IPS DF 4.7 (cell line): ENCODE results near the gene SALL3.

Experiments used
- DNase-seq: peaks from one replicate; pipeline ENCODE4 v3.0.0-alpha.2; 2013; ENCODE audit warnings: low spot score; ENCODE audit errors: extremely low read depth

The SALL3 gene

DNA sequence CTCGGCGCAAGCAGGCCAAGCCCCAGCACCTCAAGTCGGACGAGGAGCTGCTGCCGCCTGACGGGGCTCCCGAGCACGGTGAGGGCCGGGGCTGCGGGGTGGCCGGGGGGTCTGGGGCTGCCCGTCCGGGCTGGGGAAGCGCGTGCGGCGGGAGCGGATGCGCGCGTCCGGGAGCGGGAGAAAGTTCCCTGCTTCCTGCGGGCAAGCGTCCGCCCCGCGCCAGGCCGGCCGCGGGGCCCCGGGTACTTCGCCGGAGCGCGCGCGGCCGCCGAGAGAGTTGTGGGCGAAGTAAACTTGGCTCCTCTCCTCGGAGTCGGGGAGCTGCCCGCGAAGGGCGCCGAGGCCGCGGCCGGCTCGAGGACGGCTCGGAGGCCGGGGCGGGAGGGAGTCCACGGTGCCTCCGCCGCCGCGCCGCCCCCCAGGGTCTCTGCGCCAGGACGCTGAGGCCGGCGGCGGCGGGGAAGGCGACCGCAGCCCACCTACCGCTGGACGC lies 707 bp downstream of the SALL3 start:
- no peak for DNase-seq

DNA sequence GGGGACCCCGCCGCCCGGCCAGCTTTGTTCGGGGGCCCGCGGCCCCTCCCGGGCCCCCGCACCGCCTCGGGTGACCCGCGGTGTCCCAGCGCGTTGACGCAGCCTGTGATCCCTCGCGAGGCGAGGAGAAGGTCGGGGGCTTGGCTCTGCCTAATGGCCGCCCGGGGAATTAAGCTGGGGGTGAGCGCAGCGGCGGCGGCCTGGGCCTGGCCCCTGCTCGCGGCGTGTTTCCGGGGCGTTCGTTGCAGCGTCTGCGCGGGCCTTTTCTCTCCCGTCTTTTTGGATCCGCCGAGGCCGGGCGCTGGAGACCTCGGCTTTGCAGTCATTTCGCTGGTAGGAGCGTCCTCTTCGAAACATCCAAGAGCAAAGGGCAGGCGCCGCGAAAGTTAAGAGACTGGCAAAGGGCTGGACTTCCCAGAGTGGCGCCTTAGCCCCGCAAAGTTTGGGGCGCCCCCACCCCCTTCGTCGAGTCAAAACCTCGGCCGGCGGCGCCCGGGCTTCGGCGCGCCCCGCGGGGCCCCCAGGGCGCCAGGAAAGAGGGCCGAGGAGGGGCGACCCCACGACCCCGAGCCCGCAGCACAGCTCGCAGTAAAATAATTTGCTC lies 1.3 kb downstream of the SALL3 start:
- no peak for DNase-seq

DNA sequence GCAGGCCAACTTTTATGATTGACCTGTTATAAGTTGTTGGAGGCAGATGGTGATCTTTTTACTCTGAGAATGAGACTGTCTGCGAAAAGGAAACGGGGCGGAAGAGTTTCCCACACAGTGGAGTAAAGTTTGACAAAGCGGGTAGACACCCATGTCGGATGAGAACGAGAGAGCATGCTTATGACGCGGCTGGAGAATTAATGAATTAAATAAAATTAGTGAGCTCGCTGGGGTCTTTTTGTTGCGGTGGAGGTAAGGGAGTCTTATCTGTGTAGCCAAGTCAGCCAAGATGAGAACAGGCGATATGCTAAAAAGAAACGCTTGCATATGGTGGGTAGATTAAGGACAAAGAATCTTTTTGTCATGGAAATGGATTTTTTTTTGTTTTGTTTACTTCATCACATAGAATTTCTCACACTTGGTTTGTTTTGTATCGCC lies 1.8 kb downstream of the SALL3 start:
- no peak for DNase-seq

DNA sequence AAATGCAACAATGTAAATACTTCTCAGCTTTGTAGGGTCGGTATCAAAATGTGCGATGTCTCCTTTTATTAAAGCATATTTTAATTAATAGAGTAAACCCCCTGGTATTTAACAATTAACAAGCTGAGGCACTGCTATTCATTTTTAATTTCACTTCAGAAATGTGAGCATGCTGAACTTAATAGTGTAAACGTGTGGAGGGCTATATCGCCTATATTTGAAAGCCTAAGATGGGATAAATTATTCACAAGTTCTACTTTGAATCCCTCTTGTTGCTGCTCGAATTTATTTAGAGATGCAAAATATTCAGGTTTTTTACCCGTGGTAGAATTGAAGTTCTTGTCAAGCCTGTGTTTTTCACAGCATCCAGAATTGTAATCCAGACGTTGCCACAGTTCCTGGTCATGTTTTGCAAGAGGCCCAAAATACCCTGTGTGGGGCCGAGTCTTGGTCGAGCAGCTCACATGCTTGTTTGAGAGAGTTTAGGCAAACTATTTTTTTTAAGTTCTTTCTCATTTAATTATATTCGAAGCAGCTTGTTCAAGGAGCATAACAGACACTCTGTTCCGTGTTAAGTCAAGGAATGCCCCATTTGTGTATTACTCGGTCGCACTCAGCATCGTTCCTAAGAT lies 2.5 kb downstream of the SALL3 start:
- no peak for DNase-seq

DNA sequence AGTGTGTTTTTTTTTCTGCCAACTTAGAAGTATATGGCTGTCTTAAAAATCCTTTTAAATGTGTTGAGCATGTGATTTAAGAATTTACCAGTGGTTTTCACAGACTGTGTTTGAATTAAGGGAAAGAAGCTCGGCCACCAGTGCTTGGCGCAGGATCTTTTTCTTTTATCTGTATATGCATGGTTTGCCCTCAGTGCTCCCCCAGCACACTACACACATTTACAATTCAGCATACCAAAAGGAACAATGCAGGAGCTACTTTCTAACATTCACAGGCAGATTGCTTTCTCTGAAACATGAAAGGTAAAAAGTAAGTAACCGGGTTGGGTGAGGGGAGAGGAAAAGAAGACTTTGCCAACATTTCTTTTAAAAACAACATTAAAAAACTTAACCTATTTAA lies 3.9 kb downstream of the SALL3 start:
- no peak for DNase-seq

DNA sequence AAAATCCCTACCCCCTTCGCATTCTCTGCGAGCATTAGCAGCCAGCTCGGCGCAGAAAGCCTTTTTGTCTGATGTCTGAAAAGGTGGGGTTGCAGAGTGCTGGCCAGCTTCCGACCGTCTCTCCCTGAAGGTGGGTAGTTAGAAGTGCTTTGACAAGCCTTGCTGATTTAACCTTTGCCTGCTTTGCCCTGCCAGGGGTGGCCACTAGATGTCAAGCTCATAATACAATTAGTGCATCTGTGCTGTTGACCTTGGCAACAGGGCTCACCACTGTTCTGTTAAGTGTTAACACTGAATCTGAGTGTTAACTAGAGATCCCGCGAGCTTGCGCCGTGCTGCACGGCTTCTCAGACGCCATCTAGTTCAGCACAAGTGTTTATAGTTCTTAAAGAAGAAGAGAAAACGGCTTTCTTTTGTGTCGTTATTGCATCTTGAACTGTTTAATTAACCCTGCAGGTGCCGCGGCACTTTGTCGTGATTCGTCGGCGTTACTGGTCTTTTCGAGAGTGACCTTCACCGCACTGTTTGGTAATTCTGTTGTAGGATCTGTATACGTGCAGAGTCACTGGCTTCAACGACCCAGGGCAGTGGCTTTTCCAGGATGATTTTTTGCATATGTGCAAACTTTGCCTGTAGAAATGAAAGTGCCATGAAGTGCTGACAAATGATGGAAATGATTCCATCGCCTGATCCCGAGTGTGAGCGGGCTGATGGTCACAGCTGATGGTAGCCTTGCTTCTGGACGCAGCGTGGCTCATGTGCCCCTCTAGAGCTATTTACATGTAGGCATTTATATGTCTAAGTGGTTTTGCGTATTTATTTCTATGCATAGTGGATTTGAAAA lies 5.5 kb downstream of the SALL3 start:
- no peak for DNase-seq

DNA sequence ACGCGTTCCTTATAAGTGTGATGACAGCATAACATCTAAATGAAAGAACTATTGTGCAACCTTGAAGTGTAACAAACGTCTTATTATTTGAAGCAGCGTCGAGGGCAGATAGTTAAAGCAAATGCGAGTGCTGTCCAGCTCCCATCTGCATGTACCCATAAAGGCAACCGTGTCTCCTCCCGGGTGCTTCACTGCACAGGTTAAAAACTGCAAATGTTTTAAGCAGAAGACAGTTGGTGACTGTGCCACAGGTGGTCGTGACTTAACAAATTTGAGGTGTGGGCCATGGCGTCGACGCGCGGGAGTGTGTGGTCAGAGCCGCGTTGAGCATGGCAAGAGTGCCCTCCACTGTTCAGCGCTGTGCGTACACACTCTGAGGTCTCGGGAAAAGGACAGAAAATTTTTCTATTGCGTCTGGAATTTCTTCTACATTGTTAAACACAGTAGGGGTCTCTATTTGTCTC lies 6.4 kb downstream of the SALL3 start:
- no peak for DNase-seq

DNA sequence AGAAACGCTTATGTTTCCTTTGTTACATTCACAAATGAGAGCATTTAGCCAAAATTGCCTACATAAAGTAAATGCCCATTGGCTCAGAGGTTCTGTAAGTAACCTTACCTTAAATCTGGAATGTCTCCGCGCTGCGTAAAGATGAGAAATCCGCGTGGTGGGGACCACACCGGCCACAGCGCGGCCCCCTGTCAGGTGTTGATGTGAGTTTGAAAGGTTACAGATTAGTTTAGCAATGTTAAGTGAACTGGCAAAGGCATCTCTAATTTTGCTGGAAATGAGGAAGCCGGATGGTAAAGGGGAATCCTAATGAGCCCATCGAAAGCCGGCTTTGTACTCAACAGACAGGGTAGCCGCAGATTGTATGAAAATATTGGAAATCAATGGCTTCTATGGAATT lies 11.8 kb downstream of the SALL3 start:
- DNase-seq = no peak

DNA sequence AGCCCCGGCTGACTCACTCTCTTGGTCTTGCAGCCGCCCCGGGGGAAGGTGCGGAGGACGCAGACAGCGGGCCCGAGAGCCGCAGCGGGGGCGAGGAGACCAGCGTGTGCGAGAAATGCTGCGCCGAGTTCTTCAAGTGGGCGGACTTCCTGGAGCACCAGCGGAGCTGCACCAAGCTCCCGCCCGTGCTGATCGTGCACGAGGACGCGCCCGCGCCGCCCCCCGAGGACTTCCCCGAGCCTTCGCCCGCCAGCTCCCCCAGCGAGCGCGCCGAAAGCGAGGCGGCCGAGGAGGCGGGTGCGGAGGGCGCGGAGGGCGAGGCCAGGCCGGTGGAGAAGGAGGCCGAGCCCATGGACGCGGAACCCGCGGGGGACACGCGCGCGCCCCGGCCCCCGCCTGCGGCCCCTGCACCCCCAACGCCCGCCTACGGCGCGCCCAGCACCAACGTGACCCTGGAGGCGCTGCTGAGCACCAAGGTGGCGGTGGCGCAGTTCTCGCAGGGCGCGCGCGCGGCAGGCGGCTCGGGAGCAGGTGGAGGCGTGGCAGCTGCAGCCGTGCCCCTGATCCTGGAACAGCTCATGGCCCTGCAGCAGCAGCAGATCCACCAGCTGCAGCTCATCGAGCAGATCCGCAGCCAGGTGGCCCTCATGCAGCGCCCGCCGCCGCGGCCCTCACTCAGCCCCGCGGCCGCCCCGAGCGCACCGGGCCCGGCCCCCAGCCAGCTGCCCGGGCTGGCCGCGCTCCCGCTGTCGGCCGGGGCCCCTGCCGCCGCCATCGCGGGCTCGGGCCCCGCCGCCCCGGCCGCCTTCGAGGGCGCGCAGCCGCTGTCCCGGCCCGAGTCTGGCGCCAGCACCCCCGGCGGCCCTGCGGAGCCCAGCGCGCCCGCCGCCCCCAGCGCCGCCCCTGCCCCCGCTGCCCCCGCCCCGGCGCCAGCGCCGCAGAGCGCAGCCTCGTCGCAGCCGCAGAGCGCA lies 12.7 kb downstream of the SALL3 start:
- DNase-seq = no peak

DNA sequence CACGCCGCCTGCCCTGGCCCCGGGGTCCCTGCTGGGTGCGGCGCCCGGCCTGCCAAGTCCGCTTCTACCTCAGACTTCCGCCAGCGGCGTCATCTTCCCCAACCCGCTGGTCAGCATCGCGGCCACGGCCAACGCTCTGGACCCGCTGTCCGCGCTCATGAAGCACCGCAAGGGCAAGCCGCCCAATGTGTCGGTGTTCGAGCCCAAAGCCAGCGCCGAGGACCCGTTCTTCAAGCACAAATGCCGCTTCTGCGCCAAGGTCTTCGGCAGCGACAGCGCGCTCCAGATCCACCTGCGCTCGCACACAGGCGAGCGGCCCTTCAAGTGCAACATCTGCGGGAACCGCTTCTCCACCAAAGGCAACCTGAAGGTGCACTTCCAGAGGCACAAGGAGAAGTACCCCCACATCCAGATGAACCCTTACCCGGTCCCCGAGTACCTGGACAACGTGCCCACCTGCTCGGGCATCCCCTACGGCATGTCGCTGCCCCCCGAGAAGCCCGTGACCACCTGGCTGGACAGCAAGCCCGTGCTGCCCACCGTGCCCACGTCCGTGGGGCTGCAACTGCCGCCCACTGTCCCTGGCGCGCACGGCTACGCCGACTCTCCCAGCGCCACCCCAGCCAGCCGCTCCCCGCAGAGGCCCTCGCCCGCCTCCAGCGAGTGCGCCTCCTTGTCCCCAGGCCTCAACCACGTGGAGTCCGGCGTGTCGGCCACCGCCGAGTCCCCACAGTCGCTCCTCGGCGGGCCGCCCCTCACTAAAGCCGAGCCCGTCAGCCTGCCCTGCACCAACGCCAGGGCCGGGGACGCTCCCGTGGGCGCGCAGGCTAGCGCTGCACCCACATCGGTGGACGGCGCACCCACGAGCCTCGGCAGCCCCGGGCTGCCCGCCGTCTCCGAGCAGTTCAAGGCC lies 13.7 kb downstream of the SALL3 start:
- no peak for DNase-seq

DNA sequence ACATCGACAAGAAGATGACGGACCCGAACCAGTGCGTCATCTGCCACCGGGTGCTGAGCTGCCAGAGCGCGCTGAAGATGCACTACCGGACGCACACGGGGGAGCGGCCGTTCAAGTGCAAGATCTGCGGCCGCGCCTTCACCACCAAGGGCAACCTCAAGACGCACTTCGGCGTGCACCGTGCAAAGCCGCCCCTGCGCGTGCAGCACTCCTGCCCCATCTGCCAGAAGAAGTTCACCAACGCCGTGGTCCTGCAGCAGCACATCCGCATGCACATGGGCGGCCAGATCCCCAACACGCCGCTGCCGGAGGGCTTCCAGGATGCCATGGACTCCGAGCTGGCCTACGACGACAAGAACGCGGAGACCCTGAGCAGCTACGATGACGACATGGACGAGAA lies 14.4 kb downstream of the SALL3 start:
- DNase-seq = no peak

DNA sequence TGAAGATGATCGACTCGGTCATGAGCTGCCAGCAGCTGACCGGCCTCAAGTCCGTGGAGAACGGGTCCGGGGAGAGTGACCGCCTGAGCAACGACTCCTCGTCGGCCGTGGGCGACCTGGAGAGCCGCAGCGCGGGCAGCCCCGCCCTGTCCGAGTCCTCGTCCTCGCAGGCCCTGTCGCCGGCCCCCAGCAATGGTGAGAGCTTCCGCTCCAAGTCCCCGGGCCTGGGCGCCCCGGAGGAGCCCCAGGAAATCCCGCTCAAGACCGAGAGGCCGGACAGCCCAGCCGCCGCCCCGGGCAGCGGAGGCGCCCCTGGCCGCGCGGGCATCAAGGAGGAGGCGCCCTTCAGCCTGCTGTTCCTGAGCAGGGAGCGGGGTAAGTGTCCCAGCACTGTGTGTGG lies 14.9 kb downstream of the SALL3 start:
- DNase-seq = no peak

DNA sequence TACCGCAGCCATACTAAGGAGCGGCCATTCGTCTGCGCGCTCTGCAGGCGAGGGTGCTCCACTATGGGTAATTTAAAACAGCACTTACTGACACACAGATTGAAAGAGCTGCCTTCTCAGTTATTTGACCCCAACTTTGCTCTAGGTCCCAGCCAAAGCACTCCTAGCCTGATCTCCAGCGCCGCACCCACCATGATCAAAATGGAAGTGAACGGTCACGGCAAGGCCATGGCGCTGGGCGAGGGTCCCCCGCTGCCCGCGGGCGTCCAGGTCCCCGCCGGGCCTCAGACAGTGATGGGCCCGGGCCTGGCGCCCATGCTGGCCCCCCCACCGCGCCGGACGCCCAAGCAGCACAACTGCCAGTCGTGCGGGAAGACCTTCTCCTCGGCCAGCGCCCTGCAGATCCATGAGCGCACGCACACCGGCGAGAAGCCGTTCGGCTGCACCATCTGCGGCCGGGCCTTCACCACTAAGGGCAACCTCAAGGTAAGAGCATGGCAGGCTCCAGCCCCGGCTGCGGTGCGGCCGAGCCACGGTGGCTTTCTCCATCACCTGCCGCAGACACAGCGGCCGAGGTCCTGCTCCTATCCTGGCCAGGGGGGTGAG lies 15.5 kb downstream of the SALL3 start:
- DNase-seq = no peak

DNA sequence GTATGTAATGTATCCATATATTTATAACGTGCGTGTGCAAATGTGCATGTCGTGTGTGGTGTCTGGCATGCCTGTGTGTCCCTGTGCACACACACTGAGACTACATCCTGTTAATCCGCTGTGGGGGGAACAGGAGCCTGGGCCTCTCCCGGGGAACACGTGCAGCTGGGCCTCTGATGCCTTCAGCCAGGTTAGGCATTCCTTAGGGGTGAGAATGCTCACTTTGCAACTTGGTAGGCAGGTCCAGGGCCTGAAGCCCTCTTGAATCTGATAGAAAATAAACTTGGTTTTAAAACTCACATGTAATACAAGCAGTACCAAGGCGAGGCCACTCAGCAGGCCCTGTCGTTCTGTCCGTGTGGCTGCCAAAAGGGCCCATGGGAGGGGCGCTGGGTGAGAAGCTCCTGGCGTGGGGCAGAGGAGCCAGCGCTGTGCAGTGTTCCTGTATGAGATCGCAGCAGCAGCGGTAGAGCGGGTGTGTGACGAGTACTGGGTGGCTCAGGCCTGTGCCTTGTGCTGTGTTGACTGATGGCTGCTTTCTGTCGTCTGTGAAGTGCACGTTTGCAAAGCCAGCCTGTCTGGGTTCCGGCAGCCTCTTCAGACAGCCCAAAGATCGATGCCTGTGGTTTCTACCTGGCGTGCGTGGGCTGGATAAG lies 16.2 kb downstream of the SALL3 start:
- no peak for DNase-seq

DNA sequence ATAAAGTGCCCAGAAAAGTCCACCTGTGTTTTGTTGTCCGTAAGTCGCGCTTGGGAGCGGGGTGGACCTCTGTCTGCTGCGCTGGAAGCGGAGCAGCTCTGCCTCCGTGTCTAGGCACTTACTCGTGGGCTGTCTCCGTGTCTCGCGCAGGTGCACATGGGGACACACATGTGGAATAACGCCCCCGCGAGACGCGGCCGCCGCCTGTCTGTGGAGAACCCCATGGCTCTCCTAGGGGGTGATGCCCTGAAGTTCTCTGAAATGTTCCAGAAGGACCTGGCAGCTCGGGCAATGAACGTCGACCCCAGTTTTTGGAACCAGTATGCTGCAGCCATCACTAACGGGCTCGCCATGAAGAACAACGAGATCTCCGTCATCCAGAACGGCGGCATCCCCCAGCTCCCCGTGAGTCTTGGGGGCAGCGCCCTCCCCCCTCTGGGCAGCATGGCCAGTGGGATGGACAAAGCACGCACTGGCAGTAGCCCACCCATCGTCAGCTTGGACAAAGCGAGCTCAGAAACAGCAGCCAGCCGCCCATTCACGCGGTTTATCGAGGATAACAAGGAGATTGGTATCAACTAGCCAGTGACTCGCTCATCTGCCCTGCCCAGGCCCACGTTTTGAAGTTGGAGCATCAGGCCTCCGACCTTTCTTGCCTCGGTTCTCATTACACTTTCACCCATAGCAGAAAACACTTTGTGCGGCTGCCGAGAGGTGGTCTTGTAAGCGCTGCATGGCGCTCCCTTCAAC lies 17.3 kb downstream of the SALL3 start:
- no peak for DNase-seq

DNA sequence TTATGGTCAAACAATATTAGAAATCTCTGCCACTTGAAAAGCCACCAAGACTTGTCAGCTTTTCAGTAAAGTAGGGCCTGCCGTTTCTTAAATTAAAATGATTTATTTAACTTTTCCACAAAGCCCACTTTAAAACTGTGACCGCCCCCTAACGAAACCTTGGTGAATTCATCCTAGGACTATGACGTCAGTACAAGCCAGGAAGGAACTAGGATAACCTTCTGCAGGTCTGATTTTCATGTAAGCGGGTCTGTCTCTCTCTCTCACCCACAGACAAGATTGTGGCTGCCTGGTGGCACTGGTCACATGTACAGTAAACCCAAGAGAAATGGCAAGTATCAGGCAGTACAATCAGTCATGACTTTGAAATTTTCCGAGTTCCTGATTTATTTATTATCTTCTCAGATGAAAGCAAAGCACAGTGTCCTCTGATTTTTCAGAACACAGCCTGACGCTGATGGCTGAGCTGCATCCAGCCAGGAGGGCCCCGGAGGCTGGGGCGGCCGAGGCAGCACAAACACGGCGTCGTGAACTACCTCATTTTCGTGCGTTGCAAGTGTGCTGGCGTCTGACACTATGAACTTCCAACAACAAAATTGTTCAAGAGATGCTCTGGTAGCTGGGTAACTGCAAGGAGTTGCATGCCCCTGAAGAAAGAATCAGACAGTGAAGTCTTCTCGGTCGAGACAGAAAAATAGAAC lies 18.9 kb downstream of the SALL3 start:
- DNase-seq = no peak

DNA sequence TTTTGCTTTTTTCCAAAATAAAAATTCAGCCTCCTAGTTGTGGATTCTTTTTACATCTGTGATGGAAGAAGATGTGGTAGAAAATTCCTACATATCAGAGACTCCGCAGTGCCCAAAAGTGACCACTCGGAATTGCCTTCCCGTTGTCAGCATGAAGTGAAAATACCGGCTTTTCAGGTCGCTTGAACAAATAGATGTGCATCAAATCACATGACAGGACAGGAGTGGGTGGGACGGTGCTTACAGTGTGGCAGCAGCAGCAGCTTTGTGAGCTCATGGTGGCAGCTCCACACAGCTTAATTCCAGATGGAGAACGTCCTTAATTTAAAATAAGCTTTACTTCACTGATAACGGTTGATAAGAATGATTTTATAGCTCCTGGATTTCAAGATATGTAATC lies 20.3 kb downstream of the SALL3 start:
- no peak for DNase-seq

DNA sequence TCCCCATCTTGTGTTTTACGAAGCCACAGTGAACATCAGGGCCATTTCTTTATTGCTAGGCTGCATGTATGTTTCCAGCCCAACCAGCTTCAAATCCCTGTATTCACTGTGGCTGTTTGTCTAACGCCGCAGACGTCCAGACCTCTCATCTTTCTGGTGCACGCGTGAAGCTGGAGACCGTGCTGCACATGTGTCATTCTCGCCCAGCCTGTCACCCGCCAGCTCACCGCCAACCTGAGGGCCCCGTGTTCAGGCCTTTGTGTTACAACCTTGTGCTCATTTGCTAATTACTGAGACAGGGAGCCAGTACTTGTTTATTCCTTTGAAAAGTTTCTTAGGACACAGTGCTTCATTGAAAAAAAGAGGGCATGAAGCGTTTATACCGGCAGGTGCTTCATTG lies 21.4 kb downstream of the SALL3 start:
- no peak for DNase-seq
